Mesothelial cell of epicardium (in vitro differentiated cells): ENCODE results near the gene SERPINA3. TPM values are rescaled to one million over a fixed set of nuclear protein-coding genes. Genes with fewer than 3 reads are reported as not detected.

Experiments used
- DNase-seq, 2 experiments: peaks; one replicate each; pipeline ENCODE4 v3.0.0; 2021; ENCODE audit warnings: low spot score in 2 of 2; ENCODE audit not compliant: unreplicated experiment in 2 of 2
- H3K27ac Mint-ChIP-seq: 2 replicates; pipeline ENCODE4 v1.8.0; 2021; ENCODE audit warnings: mixed read lengths
- H3K27me3 Mint-ChIP-seq: 2 replicates; pipeline ENCODE4 v1.8.0; 2021; ENCODE audit warnings: low read depth, mixed read lengths
- H3K36me3 Mint-ChIP-seq: 2 replicates; pipeline ENCODE4 v1.8.0; 2021; ENCODE audit warnings: mixed read lengths
- H3K4me1 Mint-ChIP-seq: 2 replicates; pipeline ENCODE4 v1.8.0; 2021; ENCODE audit warnings: mixed read lengths
- H3K4me3 Mint-ChIP-seq: 2 replicates; pipeline ENCODE4 v1.8.0; 2021; ENCODE audit warnings: mild to moderate bottlenecking, moderate library complexity, mixed read lengths
- H3K9me3 Mint-ChIP-seq: 2 replicates; pipeline ENCODE4 v1.8.0; 2021; ENCODE audit warnings: mixed read lengths
- total RNA-seq: library from RNA; stranded (reverse); gene quantifications from 3 replicates; pipeline ENCODE4 v1.2.1, GENCODE V29; 2021
- TF ChIP-seq, protein P1 (sequence below): fragments of 200-600 bp; sonication (generic); IDR thresholded peaks from one replicate; pipeline ENCODE4 v1.5.0; 2021; ENCODE audit warnings: antibody characterized with exemption; ENCODE audit not compliant: unreplicated experiment

Gene SERPINA3
- total RNA-seq, 1 donor from 2014 or later = 0.29 TPM

GRCh38 chr14:94648801-94649200 lies 36.6 kb downstream of the SERPINA3 start:
- Mint-ChIP-seq H3K4me1 (no peaks in the 10 kb centered on the region), H3K36me3 (no peaks in the 10 kb centered on the region), H3K27me3 (peaks cover 19% of the 10 kb centered on the region), H3K27ac (no peak overlapping the region), H3K9me3 (peaks cover 4% of the 10 kb centered on the region), H3K4me3 (no peak overlapping the region)
- DNase-seq = no peak
- TF ChIP-seq, protein P1, sequence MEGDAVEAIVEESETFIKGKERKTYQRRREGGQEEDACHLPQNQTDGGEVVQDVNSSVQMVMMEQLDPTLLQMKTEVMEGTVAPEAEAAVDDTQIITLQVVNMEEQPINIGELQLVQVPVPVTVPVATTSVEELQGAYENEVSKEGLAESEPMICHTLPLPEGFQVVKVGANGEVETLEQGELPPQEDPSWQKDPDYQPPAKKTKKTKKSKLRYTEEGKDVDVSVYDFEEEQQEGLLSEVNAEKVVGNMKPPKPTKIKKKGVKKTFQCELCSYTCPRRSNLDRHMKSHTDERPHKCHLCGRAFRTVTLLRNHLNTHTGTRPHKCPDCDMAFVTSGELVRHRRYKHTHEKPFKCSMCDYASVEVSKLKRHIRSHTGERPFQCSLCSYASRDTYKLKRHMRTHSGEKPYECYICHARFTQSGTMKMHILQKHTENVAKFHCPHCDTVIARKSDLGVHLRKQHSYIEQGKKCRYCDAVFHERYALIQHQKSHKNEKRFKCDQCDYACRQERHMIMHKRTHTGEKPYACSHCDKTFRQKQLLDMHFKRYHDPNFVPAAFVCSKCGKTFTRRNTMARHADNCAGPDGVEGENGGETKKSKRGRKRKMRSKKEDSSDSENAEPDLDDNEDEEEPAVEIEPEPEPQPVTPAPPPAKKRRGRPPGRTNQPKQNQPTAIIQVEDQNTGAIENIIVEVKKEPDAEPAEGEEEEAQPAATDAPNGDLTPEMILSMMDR = no peak

DNA sequence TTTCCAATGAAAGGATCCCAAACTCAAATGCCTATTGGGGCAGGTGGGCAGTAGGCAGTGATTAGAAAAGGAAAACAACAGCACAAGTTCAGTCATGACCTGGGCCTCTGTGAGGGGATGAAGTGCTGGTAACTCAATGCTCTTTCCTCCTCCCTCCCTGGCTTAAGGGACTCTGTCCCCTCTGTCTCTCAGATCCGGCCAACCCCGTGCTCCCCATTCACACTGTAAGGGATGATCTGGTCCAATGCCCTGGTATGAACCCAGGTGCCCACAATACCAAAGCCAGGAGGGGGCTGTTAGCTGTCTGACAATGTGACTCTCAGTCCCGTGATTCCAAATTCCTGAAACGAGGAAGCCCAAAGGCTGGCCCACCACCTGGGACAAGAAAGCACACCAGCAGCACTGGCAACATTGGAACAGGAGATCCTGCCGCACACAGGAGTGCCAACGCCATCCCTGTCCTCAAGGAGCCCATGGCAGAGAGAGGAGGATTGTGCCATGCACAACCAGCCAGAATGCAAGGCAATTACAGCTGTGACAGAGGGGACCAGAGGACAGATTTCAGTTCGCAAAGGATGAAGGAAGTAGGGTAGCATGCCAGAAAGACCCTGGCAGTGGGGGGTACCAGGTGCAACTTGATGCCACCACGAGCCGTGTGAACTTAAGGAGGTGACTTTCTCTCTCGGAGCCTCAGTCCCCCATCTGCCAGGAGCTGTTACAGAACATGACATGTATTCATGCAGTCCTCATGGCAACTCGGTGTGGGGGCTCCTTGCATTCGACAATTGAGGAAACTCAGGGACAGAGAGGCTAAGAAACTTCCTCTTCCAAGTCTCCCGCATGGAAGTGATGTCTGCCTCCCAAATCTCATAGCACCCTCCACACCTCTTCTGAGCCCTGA lies 37.6 kb downstream of the SERPINA3 start:
- Mint-ChIP-seq H3K36me3 (no peaks in the 10 kb centered on the region), H3K4me3 (no peak overlapping the region), H3K9me3 (peaks cover 4% of the 10 kb centered on the region), H3K4me1 (no peaks in the 10 kb centered on the region), H3K27me3 (peaks cover 13% of the 10 kb centered on the region), H3K27ac (no peak overlapping the region)
- TF ChIP-seq, protein P1 = no peak
- DNase-seq = no peak

GRCh38 chr14:94650444-94650775 lies 38.2 kb downstream of the SERPINA3 start:
- H3K27ac Mint-ChIP-seq = no peak overlapping the region
- H3K4me1 Mint-ChIP-seq = no peaks in the 10 kb centered on the region
- no peak for DNase-seq
- H3K4me3 Mint-ChIP-seq = no peak overlapping the region
- H3K9me3 Mint-ChIP-seq = peaks cover 4% of the 10 kb centered on the region
- TF ChIP-seq, protein P1 = no peak
- H3K36me3 Mint-ChIP-seq = no peaks in the 10 kb centered on the region
- H3K27me3 Mint-ChIP-seq = peaks cover 11% of the 10 kb centered on the region

GRCh38 chr14:94650806-94651805 lies 38.9 kb downstream of the SERPINA3 start:
- no peak overlapping the region for H3K4me3 Mint-ChIP-seq
- no peak overlapping the region for H3K27ac Mint-ChIP-seq
- TF ChIP-seq, protein P1 = no peak
- no peaks in the 10 kb centered on the region for H3K36me3 Mint-ChIP-seq
- H3K9me3 Mint-ChIP-seq = peaks cover 7% of the 10 kb centered on the region
- no peak for DNase-seq
- no peaks in the 10 kb centered on the region for H3K4me1 Mint-ChIP-seq
- peaks cover 5% of the 10 kb centered on the region for H3K27me3 Mint-ChIP-seq

- Mint-ChIP-seq H3K9me3 (peaks cover 11% of the 10 kb centered on the region), H3K36me3 (no peaks in the 10 kb centered on the region), H3K4me3 (no peak overlapping the region), H3K27me3 (peaks cover 4% of the 10 kb centered on the region), H3K27ac (no peak overlapping the region), H3K4me1 (no peaks in the 10 kb centered on the region)
- DNase-seq = no peak
- TF ChIP-seq, protein P1 = no peak
These were observed 41.1 kb downstream of the SERPINA3 start for GRCh38 chr14:94653321-94653720.
